Liver (tissue), 9 donors: ENCODE measurements around the gene SSC4D. TPM values are rescaled to one million over a fixed set of nuclear protein-coding genes. Genes with fewer than 3 reads are reported as not detected.
A peak's percentile ranks its signal among the peaks of the same experiment; 100 is the strongest.
"Not testable (repeated sequence)": the region's sequence is repeated elsewhere in the genome, so short reads cannot be mapped to it uniquely, and the experiment has no call there.

ENCODE experiments used
- DNase-seq: peaks from one replicate; pipeline ENCODE4 v3.0.0-alpha.2; 2017; ENCODE audit warnings: low spot score
- H3K27ac ChIP-seq, 2 donors: one replicate each; pipeline ENCODE4 v1.7.0; 2013; ENCODE audit warnings: inconsistent platforms in 2 of 2, low read length in 2 of 2, control low read depth in 1 of 2, low read depth in 1 of 2, mild to moderate bottlenecking in 1 of 2
- H3K27me3 ChIP-seq, 4 donors: one replicate each; pipeline versions ENCODE4 v1.6.1 to v1.7.0; 2013; ENCODE audit warnings: low read length in 3 of 4, inconsistent platforms in 1 of 4, mild to moderate bottlenecking in 1 of 4, moderate library complexity in 1 of 4; ENCODE audit not compliant: control insufficient read depth in 4 of 4, insufficient read depth in 4 of 4
- H3K36me3 ChIP-seq, 4 donors: one replicate each; pipeline versions ENCODE4 v1.6.1 to v1.7.0; 2013; ENCODE audit warnings: low read length in 3 of 4, mild to moderate bottlenecking in 3 of 4, low read depth in 1 of 4, moderate library complexity in 1 of 4; ENCODE audit not compliant: control insufficient read depth in 4 of 4, insufficient read depth in 3 of 4
- H3K4me1 ChIP-seq, 4 donors: one replicate each; pipeline versions ENCODE4 v1.6.1 to v1.7.0; 2013; ENCODE audit warnings: low read length in 3 of 4, mild to moderate bottlenecking in 3 of 4, moderate library complexity in 1 of 4; ENCODE audit not compliant: control insufficient read depth in 4 of 4, insufficient read depth in 4 of 4
- H3K4me3 ChIP-seq, 3 donors: one replicate each; pipeline versions ENCODE4 v1.6.1 to v1.7.0; 2013; ENCODE audit warnings: low read length in 3 of 3, control low read depth in 1 of 3, low read depth in 1 of 3, mild to moderate bottlenecking in 1 of 3
- H3K9ac ChIP-seq, 2 donors: one replicate each; pipeline ENCODE4 v1.7.0; 2013; ENCODE audit warnings: low read length in 2 of 2, mild to moderate bottlenecking in 2 of 2, moderate library complexity in 2 of 2, control low read depth in 1 of 2, low read depth in 1 of 2
- H3K9me3 ChIP-seq, 4 donors: one replicate each; pipeline versions ENCODE4 v1.6.1 to v1.7.0; 2013; ENCODE audit warnings: low read length in 3 of 4; ENCODE audit not compliant: control insufficient read depth in 4 of 4
- ATF3 ChIP-seq: IDR thresholded peaks from 2 replicates; pipeline ENCODE4 v1.6.1; 2016; ENCODE audit warnings: antibody characterized with exemption
- CTCF ChIP-seq: fragments of 150-350 bp; IDR thresholded peaks from 2 replicates; pipeline ENCODE4 v1.5.1; 2017; ENCODE audit warnings: improper control_type of control experiment, low read depth, low read length; ENCODE audit not compliant: missing input control
- EGR1 ChIP-seq, 2 donors: IDR thresholded peaks; 2 replicates each; pipeline ENCODE4 v1.6.1; 2016 to 2018; ENCODE audit warnings: antibody characterized with exemption in 2 of 2, low read depth in 2 of 2
- FOXA1 ChIP-seq: IDR thresholded peaks from 2 replicates; pipeline ENCODE4 v1.6.1; 2016; ENCODE audit warnings: antibody characterized with exemption
- HNF4A ChIP-seq, 2 donors: conservative IDR thresholded peaks; 2 replicates each; pipeline ENCODE4 v1.6.1; 2016; ENCODE audit warnings: antibody characterized with exemption in 2 of 2, mild to moderate bottlenecking in 2 of 2
- JUND ChIP-seq, 2 donors: IDR thresholded peaks; 2 replicates each; pipeline ENCODE4 v1.6.1; 2016; ENCODE audit warnings: antibody characterized with exemption in 2 of 2
- NR2F2 ChIP-seq: IDR thresholded peaks from 2 replicates; pipeline ENCODE4 v1.6.1; 2016; ENCODE audit warnings: antibody characterized with exemption
- RAD21 ChIP-seq, 2 donors: IDR thresholded peaks; 2 replicates each; pipeline ENCODE4 v1.6.1; 2016; ENCODE audit warnings: antibody characterized with exemption in 2 of 2, mild to moderate bottlenecking in 2 of 2
- RXRA ChIP-seq, 2 donors: IDR thresholded peaks; 2 replicates each; pipeline ENCODE4 v1.6.1; 2017 to 2018; ENCODE audit warnings: antibody characterized with exemption in 2 of 2, mild to moderate bottlenecking in 1 of 2
- SP1 ChIP-seq: IDR thresholded peaks from 2 replicates; pipeline ENCODE4 v1.6.1; 2018; ENCODE audit warnings: antibody characterized with exemption, mild to moderate bottlenecking
- TAF1 ChIP-seq: conservative IDR thresholded peaks from 2 replicates; pipeline ENCODE4 v1.6.1; 2016; ENCODE audit warnings: antibody characterized with exemption, mild to moderate bottlenecking
- YY1 ChIP-seq: IDR thresholded peaks from 2 replicates; pipeline ENCODE4 v1.6.1; 2016; ENCODE audit warnings: antibody characterized with exemption, mild to moderate bottlenecking
- WGBS: extraction: QIAGEN DNeasy Blood & Tissue Kit; methylation state at CpG from one replicate; pipeline ENCODE4 v1.1.7; 2013; 5-methylcytosine and 5-hydroxymethylcytosine counted together
- polyA plus RNA-seq, 2 donors: library from polyadenylated mRNA; stranded (reverse) in 1 of 2; unstranded in 1 of 2; fragments of 200-250 nt in 1 of 2; fragments of >200 nt in 1 of 2; fragmentation: Nextera tagmentation in 1 of 2; extraction: Ambion mirVana in 1 of 2; gene quantifications; one replicate each; pipeline versions ENCODE4 v1.2.1 to v1.2.3, GENCODE V29; 2013 to 2015
- total RNA-seq, 2 donors: library from RNA; depleted of rRNA; stranded (reverse); fragments of >200 nt; gene quantifications; one replicate each; pipeline ENCODE4 v1.2.3, GENCODE V29; 2014
- TF ChIP-seq, protein P1 (sequence below): IDR thresholded peaks from 2 replicates; pipeline ENCODE4 v1.6.1; 2016; ENCODE audit warnings: antibody characterized with exemption, mild to moderate bottlenecking
- TF ChIP-seq, protein P2 (sequence below): IDR thresholded peaks from 2 replicates; pipeline ENCODE4 v1.6.1; 2016; ENCODE audit warnings: antibody characterized with exemption
- donor health status: healthy.
- donor health status: healthy.
- donor health status: healthy.
- donor health status: healthy.
- donor health status: healthy.

The SSC4D gene
- total and polyA plus RNA-seq, 4 donors, result 1.2 to 2.3 (median 1.5) TPM

DNA sequence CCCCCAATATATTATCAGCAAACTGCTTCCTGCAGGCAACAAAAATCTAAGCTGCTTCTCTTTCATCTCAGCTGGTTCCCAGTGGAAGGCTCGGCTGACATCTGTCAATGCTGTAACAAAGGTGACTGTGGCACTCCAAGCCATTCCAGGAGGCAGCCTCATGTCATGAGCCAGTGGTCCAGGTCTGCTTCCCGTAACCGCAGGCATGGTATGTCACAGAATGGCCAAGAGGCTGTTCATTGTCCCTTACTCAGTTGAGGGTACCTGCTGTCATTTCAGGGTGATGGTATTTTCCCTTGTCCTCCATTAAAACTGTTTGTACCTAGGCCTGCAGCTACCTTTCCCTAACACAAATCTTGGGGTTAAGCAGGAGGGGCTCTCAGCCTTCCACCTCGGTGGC, 30.9 kb upstream of the SSC4D start:
- H3K9ac ChIP-seq, H3K27me3 ChIP-seq, H3K9me3 ChIP-seq, H3K4me3 ChIP-seq, H3K4me1 ChIP-seq, H3K27ac ChIP-seq, H3K36me3 ChIP-seq, DNase-seq: not testable (repeated sequence)
- whole genome bisulfite sequencing, result 92% methylated on average over 4 of the region's 4 CpGs

DNA sequence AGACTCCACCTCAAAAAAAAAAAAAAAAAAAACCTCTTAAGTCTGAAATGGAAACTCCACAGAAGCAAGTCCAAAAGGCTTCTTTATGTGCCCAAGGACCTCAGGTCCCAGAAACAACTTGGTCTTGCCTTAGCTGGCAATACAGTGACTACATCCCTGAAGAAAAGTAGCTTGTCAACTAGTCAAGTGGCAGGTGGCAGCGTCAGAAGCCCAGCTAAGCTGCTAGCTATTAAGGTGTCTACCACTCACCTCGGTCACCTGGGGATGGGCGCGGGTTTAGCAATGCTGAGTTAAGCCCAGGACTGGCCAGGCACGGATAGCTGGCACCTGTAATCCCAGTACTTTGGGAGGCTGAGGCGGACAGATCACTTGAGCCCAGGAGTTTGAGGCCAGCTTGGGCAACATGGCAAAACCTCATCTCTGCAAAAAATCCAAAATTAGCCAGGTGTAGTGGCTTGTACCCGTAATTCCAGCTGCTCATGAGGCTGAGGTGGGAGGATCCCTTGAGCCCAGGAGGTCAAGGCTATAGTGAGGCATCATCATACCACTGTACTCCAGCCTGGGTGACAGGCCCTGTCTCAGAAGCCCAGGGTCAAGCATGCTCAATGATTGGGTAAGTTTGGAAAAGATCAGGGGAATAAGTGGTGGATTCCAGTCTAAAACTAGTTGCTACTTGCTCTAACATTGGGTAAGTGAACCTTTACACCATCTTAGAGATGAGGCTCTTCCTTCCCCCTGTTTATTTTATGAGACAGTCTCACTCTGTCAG, 29.8 kb upstream of the SSC4D start:
- 96% methylated on average over 4 of the region's 7 CpGs for WGBS
- not testable (repeated sequence) for H3K27ac ChIP-seq

GRCh38 chr7:76437873-76438272, 28.4 kb upstream of the SSC4D start:
- H3K27ac ChIP-seq, H3K4me3 ChIP-seq, H3K4me1 ChIP-seq, H3K27me3 ChIP-seq, H3K9me3 ChIP-seq, H3K36me3 ChIP-seq, H3K9ac ChIP-seq: not testable (repeated sequence)
- peak; percentile 70 to 73 for TF ChIP-seq RAD21 (IDR thresholded peaks at IDR 0.05)
- TF ChIP-seq CTCF, result peak; percentile 49
- 20% methylated on average over 2 of the region's 2 CpGs for WGBS
- peak; percentile 49 for DNase-seq

More for the DNA sequence above, 29.8 kb upstream of the SSC4D start:
- not testable (repeated sequence) for DNase-seq, H3K4me3 ChIP-seq, H3K9me3 ChIP-seq, H3K36me3 ChIP-seq, H3K27me3 ChIP-seq, H3K4me1 ChIP-seq, H3K9ac ChIP-seq

GRCh38 chr7:76430836-76431235, 21.3 kb upstream of the SSC4D start:
- 96% methylated on average over 3 of the region's 3 CpGs for WGBS
- no peak overlapping the region for H3K4me3 ChIP-seq
- DNase-seq, result no peak

More at GRCh38 chr7:76430836-76431235, 21.3 kb upstream of the SSC4D start:
- Histone ChIP-seq H3K27me3 (no peaks in the 10 kb centered on the region), H3K9ac (no peak overlapping the region), H3K4me1 (no peaks in the 10 kb centered on the region), H3K36me3 (no peaks in the 10 kb centered on the region), H3K27ac (no peak overlapping the region), H3K9me3 (no peaks in the 10 kb centered on the region)
- TF ChIP-seq RXRA (IDR thresholded peaks at IDR 0.05) (no peak), CTCF (no peak), RAD21 (IDR thresholded peaks at IDR 0.05) (no peak), EGR1 (IDR thresholded peaks at IDR 0.05; ENCODE audit: low read depth in 2 of 2) (no peak), HNF4A (conservative IDR thresholded peaks at IDR 0.05) (no peak), NR2F2 (no peak), JUND (IDR thresholded peaks at IDR 0.05) (no peak), YY1 (no peak), TAF1 (no peak), ATF3 (no peak), FOXA1 (no peak), SP1 (no peak)
- TF ChIP-seq, protein P1, sequence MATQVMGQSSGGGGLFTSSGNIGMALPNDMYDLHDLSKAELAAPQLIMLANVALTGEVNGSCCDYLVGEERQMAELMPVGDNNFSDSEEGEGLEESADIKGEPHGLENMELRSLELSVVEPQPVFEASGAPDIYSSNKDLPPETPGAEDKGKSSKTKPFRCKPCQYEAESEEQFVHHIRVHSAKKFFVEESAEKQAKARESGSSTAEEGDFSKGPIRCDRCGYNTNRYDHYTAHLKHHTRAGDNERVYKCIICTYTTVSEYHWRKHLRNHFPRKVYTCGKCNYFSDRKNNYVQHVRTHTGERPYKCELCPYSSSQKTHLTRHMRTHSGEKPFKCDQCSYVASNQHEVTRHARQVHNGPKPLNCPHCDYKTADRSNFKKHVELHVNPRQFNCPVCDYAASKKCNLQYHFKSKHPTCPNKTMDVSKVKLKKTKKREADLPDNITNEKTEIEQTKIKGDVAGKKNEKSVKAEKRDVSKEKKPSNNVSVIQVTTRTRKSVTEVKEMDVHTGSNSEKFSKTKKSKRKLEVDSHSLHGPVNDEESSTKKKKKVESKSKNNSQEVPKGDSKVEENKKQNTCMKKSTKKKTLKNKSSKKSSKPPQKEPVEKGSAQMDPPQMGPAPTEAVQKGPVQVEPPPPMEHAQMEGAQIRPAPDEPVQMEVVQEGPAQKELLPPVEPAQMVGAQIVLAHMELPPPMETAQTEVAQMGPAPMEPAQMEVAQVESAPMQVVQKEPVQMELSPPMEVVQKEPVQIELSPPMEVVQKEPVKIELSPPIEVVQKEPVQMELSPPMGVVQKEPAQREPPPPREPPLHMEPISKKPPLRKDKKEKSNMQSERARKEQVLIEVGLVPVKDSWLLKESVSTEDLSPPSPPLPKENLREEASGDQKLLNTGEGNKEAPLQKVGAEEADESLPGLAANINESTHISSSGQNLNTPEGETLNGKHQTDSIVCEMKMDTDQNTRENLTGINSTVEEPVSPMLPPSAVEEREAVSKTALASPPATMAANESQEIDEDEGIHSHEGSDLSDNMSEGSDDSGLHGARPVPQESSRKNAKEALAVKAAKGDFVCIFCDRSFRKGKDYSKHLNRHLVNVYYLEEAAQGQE, result no peak
- TF ChIP-seq, protein P2, sequence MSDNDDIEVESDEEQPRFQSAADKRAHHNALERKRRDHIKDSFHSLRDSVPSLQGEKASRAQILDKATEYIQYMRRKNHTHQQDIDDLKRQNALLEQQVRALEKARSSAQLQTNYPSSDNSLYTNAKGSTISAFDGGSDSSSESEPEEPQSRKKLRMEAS, result no peak
